Activated CD8-positive, alpha-beta T cell treated with anti-CD3 and anti-CD28 coated beads for 36 hours (primary cell): Measurements from ENCODE around the gene SDHAF1. TPM values are rescaled to one million over a fixed set of nuclear protein-coding genes. Genes with fewer than 3 reads are reported as not detected.
A peak's percentile ranks its signal among the peaks of the same experiment; 100 is the strongest.

Source experiments
- ATAC-seq: fragments of 200-7000 bp; cut with Tn5 transposase; one replicate; pipeline ENCODE4 v1.10.0; 2021; ENCODE audit warnings: mild to moderate bottlenecking, moderate library complexity
- CTCF ChIA-PET: fragments of 350-600 bp; sonication (Branson Sonifier 250); formaldehyde crosslinking; loops from one replicate; lab custom pipeline; 2021; ENCODE audit warnings: antibody characterized with exemption; lab: Charles Lee
- POLR2A ChIA-PET: fragments of 350-600 bp; sonication (Branson Sonifier 250); formaldehyde crosslinking; loops from one replicate; lab custom pipeline; 2021; ENCODE audit warnings: antibody characterized with exemption; lab: Charles Lee
- DNase-seq: peaks from one replicate; pipeline ENCODE4 v3.0.0-alpha.2; 2020
- H3K27ac Mint-ChIP-seq: one replicate; pipeline ENCODE4 v1.8.0; 2021; ENCODE audit warnings: mild to moderate bottlenecking, mixed read lengths
- H3K27me3 Mint-ChIP-seq: one replicate; pipeline ENCODE4 v1.8.0; 2021; ENCODE audit warnings: mixed read lengths
- H3K36me3 Mint-ChIP-seq: one replicate; pipeline ENCODE4 v1.8.0; 2021; ENCODE audit warnings: low read depth, mixed read lengths
- H3K4me1 Mint-ChIP-seq: one replicate; pipeline ENCODE4 v1.8.0; 2021; ENCODE audit warnings: low read depth, mixed read lengths
- H3K4me3 Mint-ChIP-seq: one replicate; pipeline ENCODE4 v1.8.0; 2021; ENCODE audit warnings: mild to moderate bottlenecking, moderate library complexity, mixed read lengths
- H3K9me3 Mint-ChIP-seq: one replicate; pipeline ENCODE4 v1.8.0; 2021; ENCODE audit warnings: mixed read lengths
- CTCF ChIP-seq: fragments of 200-600 bp; IDR thresholded peaks from one replicate; pipeline ENCODE4 v1.8.0; 2022; ENCODE audit warnings: antibody characterized with exemption, mild to moderate bottlenecking
- intact Hi-C: fragments of 100-400 bp; cut with micrococcal nuclease; formaldehyde crosslinking; loops from one replicate; pipeline ENCODE4 v1.10.0; 2022
- total RNA-seq, 2 experiments: library from RNA; stranded (reverse); gene quantifications; one replicate each; pipeline ENCODE4 v1.2.3, GENCODE V29; 2021

Gene SDHAF1
- total RNA-seq, 2 experiments from 2014 or later: 22.8 to 24.7 TPM

- intact Hi-C loops: no loop called here
- ChIA-PET CTCF (interaction anchor here (1.5 kb wide), 1 partner anchor 9 kb away, joined by 5 read pairs; no protein-coding TSS in a partner anchor), POLR2A (interaction anchor here (0.7 kb wide), 1 partner anchor 11 kb away, joined by 3 read pairs; no protein-coding TSS in a partner anchor)
- no peak for TF ChIP-seq CTCF
- Mint-ChIP-seq H3K36me3 (peaks cover 7% of the 10 kb centered on the region), H3K9me3 (no peaks in the 10 kb centered on the region), H3K27ac (no peak overlapping the region), H3K4me1 (peaks cover 18% of the 10 kb centered on the region), H3K4me3 (peak overlapping the region; percentile 11), H3K27me3 (no peaks in the 10 kb centered on the region)
- ATAC-seq (peak; percentile 18), DNase-seq (peak; percentile 64)
Measured at GRCh38 chr19:36009220-36009619, 14.2 kb downstream of the SDHAF1 start.

- Mint-ChIP-seq H3K27ac (no peak overlapping the region), H3K4me1 (peaks cover 21% of the 10 kb centered on the region), H3K36me3 (peaks cover 7% of the 10 kb centered on the region), H3K27me3 (no peaks in the 10 kb centered on the region), H3K4me3 (peak overlapping the region; percentile 11), H3K9me3 (no peaks in the 10 kb centered on the region)
- ATAC-seq: no peak
- TF ChIP-seq CTCF: no peak
- CTCF ChIA-PET: interaction anchor here (1.5 kb wide), 1 partner anchor 9 kb away, joined by 5 read pairs; no protein-coding TSS in a partner anchor
- POLR2A ChIA-PET: interaction anchor here (0.7 kb wide), 1 partner anchor 10 kb away, joined by 3 read pairs; no protein-coding TSS in a partner anchor
- intact Hi-C loops: no loop called here
- no peak for DNase-seq
Measured at GRCh38 chr19:36009633-36010379, 14.8 kb downstream of the SDHAF1 start.

- H3K27me3 Mint-ChIP-seq: no peaks in the 10 kb centered on the region
- DNase-seq (no peak), ATAC-seq (no peak)
- ChIA-PET CTCF (interaction anchor here (1.5 kb wide), 1 partner anchor 10 kb away, joined by 5 read pairs; no protein-coding TSS in a partner anchor), POLR2A (no interaction called here)
- H3K4me1 Mint-ChIP-seq: peaks cover 27% of the 10 kb centered on the region
- H3K36me3 Mint-ChIP-seq: peaks cover 7% of the 10 kb centered on the region
- no peak for TF ChIP-seq CTCF
- H3K9me3 Mint-ChIP-seq: no peaks in the 10 kb centered on the region
- no peak overlapping the region for H3K27ac Mint-ChIP-seq
- intact Hi-C loops: no loop called here
- H3K4me3 Mint-ChIP-seq: no peak overlapping the region
Measured at GRCh38 chr19:36010402-36010801, 15.4 kb downstream of the SDHAF1 start.

GRCh38 chr19:36013280-36014011 lies 18.5 kb downstream of the SDHAF1 start:
- ChIA-PET CTCF (interaction anchor here (1.0 to 1.2 kb wide), 3 partner anchors 17 to 67 kb away, joined by 3 to 4 read pairs (median 3); partner anchors contain the start of gene THAP8), POLR2A (interaction anchor here (0.5 to 1.4 kb wide), 3 partner anchors 8 to 90 kb away, joined by 3 to 6 read pairs (median 3); partner anchors contain the start of gene SDHAF1)
- no peak for TF ChIP-seq CTCF
- Mint-ChIP-seq H3K36me3 (peaks cover 11% of the 10 kb centered on the region), H3K4me1 (peaks cover 31% of the 10 kb centered on the region), H3K27me3 (no peaks in the 10 kb centered on the region), H3K4me3 (peak overlapping the region; percentile 97), H3K27ac (peak overlapping the region; percentile 97), H3K9me3 (no peaks in the 10 kb centered on the region)
- peak; percentile 14 for DNase-seq
- ATAC-seq: no peak
- intact Hi-C loops: no loop called here
